ENCODE measurements around the gene NFKBIA.
A peak's percentile ranks its signal among the peaks of the same experiment; 100 is the strongest.
"Not testable (repeated sequence)": the region's sequence is repeated elsewhere in the genome, so short reads cannot be mapped to it uniquely, and the experiment has no call there.

The NFKBIA gene

GRCh38 chr14:35390577-35391387, 13.8 kb downstream of the NFKBIA start:
- no peak for DNase-seq (ENCODE audit: low read depth)

DNA sequence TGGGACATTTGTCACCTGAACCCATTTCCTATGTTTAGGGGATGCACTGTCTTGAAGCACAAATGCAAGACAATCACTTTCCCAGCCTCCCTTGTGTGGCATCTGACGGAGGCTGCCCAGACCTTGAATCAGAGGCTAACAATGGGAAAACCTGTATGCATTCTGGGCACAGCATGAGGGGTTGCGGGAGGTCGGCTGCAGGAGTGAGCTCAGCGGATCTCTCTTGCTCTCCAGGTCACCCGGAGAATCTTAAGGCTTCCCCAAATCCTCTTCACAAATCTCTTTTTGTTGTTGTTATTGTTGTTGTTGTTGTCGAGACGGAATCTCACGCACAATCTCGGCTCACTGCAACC, 15.3 kb downstream of the NFKBIA start:
- no peak for DNase-seq (ENCODE audit: low read depth)

GRCh38 chr14:35388656-35389314, 15.8 kb downstream of the NFKBIA start:
- DNase-seq (ENCODE audit: low read depth): no peak

- no peak for DNase-seq (ENCODE audit: low read depth)
Measured at GRCh38 chr14:35387713-35388579, 16.6 kb downstream of the NFKBIA start.

DNA sequence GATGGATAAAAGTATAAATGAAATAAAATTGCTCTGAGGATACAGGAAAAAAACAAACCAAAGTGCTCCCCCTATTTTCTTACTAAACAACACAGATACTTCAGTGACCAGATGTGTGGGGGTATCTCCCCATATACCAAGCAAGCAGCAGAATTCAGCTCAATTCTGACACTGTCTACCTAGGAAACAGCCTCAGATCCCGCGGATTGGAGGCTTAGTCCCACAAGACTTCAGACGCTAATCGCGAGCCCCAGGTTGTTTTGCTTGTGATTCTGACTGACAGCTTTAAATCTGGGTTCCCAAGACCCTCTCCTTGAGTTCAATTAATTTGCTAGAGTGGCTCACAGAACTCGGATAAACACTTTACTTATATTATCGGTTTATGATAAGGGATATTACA, 17.3 kb downstream of the NFKBIA start:
- DNase-seq (ENCODE audit: low read depth): no peak

DNA sequence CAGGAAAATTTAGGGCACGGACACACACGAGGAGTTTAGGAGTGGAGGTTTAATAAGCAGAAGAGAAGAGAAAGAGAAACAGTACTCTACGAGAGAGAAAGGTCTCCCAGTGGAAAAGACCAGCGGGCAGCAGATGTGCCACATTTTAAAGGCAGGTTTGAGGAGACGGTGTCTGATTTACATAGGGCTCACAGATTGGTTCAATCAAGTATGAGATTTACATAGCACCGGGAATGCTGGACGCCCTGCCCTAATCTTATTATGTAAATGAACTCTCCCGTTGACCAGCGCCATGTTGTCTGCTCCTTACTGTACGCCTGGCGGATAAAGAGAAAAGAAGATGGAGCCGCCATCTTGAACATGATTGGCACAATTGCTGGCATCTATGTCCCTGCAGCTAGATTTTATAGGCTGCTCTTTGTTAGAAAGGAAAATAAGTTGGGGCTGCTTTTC, 17.9 kb downstream of the NFKBIA start:
- DNase-seq (ENCODE audit: low read depth): no peak

GRCh38 chr14:35385042-35385839, 19.3 kb downstream of the NFKBIA start:
- no peak for DNase-seq (ENCODE audit: low read depth)

DNA sequence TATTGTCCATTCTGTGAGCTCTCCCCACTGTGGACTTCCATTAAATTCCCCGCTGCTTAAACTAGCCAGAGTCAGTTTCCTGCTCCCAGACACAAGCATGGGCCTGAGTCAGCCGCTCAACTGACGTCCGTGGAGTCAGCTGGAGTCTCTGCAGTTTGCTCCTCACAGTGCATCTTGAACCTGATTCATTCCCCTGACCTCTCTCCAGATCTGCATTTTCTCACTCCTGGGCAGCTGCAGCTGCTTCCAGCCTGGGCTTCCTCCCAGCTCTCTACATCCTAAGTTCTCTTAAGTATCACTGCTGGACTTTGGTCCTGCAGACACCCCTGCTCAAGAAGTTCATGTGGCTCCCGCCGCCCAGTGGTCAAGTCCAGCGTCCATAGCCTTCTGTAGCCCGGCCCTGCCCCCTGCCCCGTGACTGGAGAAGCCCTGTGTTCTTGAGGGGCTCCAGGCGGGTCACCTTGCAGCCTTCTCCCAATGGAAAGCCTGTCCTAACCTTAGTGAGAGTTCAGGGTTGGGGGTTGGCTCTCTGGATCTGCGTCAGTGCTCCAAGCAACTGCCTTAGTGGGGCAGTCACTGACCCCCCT, 20.0 kb downstream of the NFKBIA start:
- no peak for DNase-seq (ENCODE audit: low read depth)

- no peak for DNase-seq (ENCODE audit: low read depth)
Measured at GRCh38 chr14:35383569-35384454, 20.7 kb downstream of the NFKBIA start.

GRCh38 chr14:35380794-35381193, 23.8 kb downstream of the NFKBIA start:
- DNase-seq (ENCODE audit: low read depth): no peak

DNA sequence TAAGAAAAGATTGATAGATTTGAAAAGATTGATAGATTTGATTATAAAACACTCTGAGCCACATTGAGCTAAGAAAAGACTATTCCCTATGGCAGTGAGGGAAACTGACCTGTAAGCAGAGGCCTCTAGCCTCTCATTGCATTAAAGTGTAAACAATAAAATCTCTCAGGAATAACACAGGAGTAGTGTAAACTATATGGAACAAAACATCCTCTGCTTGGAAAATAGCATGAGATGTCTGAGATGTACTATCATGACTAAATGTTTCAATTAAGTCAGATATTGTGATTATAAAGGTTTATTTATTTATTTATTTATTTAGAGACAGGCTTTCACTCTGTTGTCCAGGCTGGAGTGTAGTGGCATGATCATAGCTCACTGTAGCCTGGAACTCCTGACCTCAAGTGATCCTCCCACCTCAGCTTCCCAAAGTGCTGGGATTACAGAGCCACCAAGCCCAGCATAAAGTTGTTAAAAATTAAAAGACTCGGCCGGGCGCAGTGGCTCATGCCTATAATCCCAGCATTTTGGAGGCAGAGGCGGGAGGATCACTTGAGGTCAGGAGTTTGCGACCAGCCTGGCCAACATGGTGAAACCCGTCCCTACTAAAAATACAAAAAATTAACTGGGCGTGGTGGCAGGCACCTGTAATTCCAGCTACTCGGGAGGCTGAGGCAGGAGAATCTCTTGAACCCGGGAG, 25.2 kb downstream of the NFKBIA start:
- not testable (repeated sequence) for DNase-seq (ENCODE audit: low read depth)

DNA sequence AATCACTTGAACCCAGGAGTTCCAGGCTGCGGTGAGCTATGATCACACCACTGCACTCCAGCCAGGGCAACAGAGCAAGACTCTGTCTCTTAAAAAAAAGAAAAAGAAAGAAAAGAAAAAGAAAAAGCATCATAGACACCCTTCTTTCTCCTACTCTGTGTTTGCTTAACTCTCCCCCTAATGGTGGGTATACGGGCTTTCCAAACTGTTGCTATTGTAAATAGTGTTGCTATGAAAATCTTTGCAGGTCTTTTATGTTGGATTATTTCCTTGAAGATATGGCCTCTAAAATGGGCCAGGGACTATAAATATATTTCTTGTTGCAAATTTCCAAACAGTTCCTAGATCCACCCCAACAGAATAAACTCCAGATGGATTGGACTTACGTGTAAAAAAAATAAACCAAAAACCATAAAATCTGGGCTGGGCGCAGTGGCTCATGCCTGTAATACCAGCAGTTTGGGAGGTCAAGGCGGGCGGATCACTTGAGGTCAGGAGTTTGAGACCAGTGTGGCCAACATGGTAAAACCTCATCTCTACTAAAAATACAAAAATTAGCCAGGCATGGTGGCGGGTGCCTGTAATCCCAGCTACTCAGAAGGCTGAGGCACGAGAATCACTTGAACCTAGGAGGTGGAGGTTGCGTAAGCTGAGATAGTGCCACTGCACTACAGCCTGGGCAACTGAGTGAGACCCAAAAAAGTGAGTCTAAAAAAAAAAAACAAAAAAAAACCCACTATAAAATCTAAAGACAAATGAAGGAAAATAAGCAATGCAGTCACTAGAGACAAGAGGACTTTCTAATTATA, 25.9 kb downstream of the NFKBIA start:
- peak; percentile 67 for DNase-seq (ENCODE audit: low read depth)

DNA sequence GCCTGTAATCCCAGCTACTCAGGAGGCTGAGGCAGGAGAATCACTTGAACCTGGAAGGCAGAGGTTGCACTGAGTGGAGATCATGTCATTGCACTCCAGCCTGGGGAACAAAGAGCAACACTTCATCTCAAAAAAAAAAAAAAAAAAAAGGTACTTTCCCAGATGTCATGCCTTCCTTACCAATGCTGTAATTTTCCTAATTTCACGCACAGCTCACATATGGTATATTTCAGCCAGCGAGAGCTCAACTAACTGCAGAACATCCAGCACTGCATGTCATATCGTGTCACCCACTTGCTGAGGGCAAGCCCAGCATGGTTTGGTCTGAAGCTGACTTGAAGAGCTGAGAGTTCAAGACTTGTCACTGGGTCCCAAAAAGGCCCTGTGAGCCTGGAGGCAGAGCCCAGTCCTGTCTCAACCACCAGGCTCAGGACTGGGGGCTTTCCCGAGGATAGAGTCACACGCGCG, 29.0 kb downstream of the NFKBIA start:
- no peak for DNase-seq (ENCODE audit: low read depth)

DNA sequence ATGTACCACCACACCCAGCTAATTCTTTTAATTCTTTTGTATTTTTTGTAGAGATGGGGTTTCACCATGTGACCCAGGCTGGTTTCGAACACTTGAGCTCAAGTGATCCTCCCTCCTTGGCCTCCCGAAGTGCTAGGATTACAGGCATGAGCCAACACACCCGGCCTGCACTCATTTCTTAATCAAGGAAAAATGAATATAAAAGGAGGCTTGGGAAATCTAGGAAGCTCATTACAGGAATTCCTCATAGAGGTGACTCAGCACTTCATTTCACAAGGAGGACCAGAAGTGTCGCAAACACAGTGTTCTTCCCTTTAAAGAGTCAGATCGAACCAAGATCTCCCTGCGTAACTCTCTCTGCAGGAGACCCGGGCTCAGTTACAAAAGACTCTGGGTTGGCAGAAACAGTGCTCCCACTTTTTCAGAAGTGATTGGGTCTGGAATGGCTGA, 30.3 kb downstream of the NFKBIA start:
- DNase-seq (ENCODE audit: low read depth): peak; percentile 60

- DNase-seq (ENCODE audit: low read depth): not testable (repeated sequence)
Measured at GRCh38 chr14:35373208-35373607, 31.3 kb downstream of the NFKBIA start.

- no peak for DNase-seq (ENCODE audit: low read depth)
Measured at GRCh38 chr14:35370969-35371368, 33.6 kb downstream of the NFKBIA start.

DNA sequence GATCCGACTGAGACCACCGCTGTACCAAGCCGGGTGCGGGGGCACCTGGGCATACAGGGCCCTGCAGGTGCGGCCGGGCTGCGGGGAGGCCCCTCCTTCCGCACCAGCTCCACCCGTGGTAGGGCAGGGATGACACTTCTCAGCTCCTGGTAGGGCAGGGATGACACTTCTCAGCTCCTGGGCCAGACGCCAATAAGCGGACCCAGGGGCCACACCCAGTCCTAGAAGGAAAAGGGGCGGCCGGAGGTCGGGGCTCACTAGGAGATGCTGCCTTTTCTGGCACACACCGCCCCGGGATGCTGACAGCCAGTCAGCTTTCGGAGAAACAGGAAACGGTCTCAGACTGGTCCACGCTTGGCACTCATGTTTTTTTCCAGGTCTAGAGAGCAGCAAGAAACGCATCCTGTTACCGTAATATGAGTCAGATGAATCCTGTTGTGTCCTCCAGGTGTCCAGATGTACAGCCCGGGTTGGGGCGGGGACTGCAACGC, 34.8 kb downstream of the NFKBIA start:
- DNase-seq (ENCODE audit: low read depth): no peak

GRCh38 chr14:35368583-35369392, 35.8 kb downstream of the NFKBIA start:
- no peak for DNase-seq (ENCODE audit: low read depth)
